K562 (cell line): ENCODE measurements around the gene WDR90.

Experiments
- BMI1 ChIP-seq: fragments of 150-350 bp; IDR thresholded peaks from 2 replicates; pipeline ENCODE4 v1.6.1; 2014; ENCODE audit warnings: low read length
- CGGBP1 ChIP-seq: fragments of 250-450 bp; sonication (Bioruptor Pico); IDR thresholded peaks from 2 replicates; pipeline ENCODE4 v1.9.0; 2021; ENCODE audit warnings: mild to moderate bottlenecking
- CREM ChIP-seq: IDR thresholded peaks from 2 replicates; pipeline ENCODE4 v1.6.1; 2014; ENCODE audit warnings: antibody characterized with exemption, low read depth
- CTCF ChIP-seq, 3 experiments: IDR thresholded peaks in 2 of 3; conservative IDR thresholded peaks in 1 of 3; 2 replicates each; pipeline ENCODE4 v1.5.1; 2011 to 2012; ENCODE audit warnings: low read length in 3 of 3, mild to moderate bottlenecking in 3 of 3, control low read depth in 2 of 3, improper control_type of control experiment in 1 of 3, inconsistent platforms in 1 of 3, low read depth in 1 of 3, mixed read lengths in 1 of 3, moderate library complexity in 1 of 3; ENCODE audit not compliant: insufficient read depth in 2 of 3
- FOSL1 ChIP-seq: fragments of 200-800 bp; sonication (Bioruptor generic); conservative IDR thresholded peaks from 2 replicates; pipeline ENCODE4 v1.6.1; 2016; ENCODE audit warnings: missing genetic modification characterization, missing compliant biosample characterization
- POLR2A ChIP-seq: fragments of 450-650 bp; conservative IDR thresholded peaks from 2 replicates; pipeline ENCODE4 v1.6.1; 2016
- SIN3A ChIP-seq, 2 experiments: fragments of 150-350 bp in 1 of 2; IDR thresholded peaks; 2 replicates each; pipeline ENCODE4 v1.6.1; 2011 to 2016; ENCODE audit warnings: borderline replicate concordance in 2 of 2, low read depth in 2 of 2, low read length in 2 of 2, mild to moderate bottlenecking in 2 of 2, moderate library complexity in 2 of 2; ENCODE audit not compliant: control insufficient read depth in 1 of 2
- SPI1 ChIP-seq: IDR thresholded peaks from 2 replicates; pipeline ENCODE4 v1.6.1; 2011; ENCODE audit warnings: low read depth, low read length, control low read depth, borderline replicate concordance
- ZNF143 ChIP-seq: sonication (generic); formaldehyde crosslinking; IDR thresholded peaks from 2 replicates; pipeline ENCODE4 v1.9.0; 2022; ENCODE audit warnings: mild to moderate bottlenecking, missing genetic modification reagents
- ZNF668 ChIP-seq: fragments of 250-450 bp; sonication (Bioruptor Pico); IDR thresholded peaks from 2 replicates; pipeline ENCODE4 v1.8.0; 2022; ENCODE audit warnings: mild to moderate bottlenecking, inconsistent platforms
- TF ChIP-seq, protein P1 (sequence below): sonication (generic); IDR thresholded peaks from 2 replicates; pipeline ENCODE4 v1.6.1; 2016

DNA sequence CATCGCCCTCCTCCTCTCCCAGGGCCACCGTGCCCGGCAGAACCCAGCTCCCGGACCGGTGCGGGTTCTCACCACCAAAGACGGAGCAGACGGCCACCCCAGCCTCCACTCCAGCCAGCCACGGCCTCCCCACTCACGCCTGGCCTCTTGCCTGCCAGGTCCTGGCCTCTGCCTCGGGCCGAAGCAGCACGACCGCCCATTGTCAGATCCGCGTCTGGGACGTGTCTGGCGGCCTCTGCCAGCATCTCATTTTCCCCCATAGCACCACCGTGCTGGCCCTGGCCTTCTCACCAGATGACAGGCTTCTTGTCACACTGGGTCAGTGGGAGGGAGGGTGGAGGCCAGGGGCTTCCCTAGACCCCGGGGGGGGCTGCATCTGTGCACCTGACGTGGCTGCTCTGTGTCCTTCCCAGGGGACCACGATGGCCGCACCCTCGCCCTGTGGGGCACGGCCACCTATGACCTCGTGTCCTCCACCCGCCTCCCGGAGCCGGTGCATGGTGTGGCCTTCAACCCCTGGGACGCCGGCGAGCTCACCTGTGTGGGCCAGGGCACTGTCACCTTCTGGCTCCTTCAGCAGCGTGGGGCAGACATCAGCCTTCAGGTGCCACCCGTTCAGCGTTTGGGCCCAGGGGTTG, 12.1 kb downstream of the WDR90 start:
- TF ChIP-seq, protein P1, sequence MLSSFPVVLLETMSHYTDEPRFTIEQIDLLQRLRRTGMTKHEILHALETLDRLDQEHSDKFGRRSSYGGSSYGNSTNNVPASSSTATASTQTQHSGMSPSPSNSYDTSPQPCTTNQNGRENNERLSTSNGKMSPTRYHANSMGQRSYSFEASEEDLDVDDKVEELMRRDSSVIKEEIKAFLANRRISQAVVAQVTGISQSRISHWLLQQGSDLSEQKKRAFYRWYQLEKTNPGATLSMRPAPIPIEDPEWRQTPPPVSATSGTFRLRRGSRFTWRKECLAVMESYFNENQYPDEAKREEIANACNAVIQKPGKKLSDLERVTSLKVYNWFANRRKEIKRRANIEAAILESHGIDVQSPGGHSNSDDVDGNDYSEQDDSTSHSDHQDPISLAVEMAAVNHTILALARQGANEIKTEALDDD = no peak
- no peak for TF ChIP-seq BMI1
- TF ChIP-seq CTCF (IDR thresholded peaks at IDR 0.05 in 2 of 3, conservative IDR thresholded peaks at IDR 0.05 in 1 of 3; ENCODE audit: insufficient read depth in 2 of 3, low read depth in 1 of 3, low read length in 3 of 3) = peak in 1 of 3 experiments; percentile 24; a peak in 1 of 6 replicates
- TF ChIP-seq SPI1 = no peak
- TF ChIP-seq POLR2A = peak; percentile 61; the same call in 1 of the 2 replicates
- no peak for TF ChIP-seq CGGBP1 (CRISPR knock-in tag)
- no peak for TF ChIP-seq SIN3A (IDR thresholded peaks at IDR 0.05; ENCODE audit: borderline replicate concordance in 2 of 2, control insufficient read depth in 1 of 2, low read depth in 2 of 2, low read length in 2 of 2)
- TF ChIP-seq ZNF668 (CRISPR knock-in tag) = no peak
- TF ChIP-seq CREM = no peak
- TF ChIP-seq FOSL1 (tag) = no peak
- TF ChIP-seq ZNF143 = no peak
